Left ventricle myocardium inferior (tissue), 1 donor: ENCODE measurements around the gene TBC1D22A. TPM values are rescaled to one million over a fixed set of nuclear protein-coding genes. Genes with fewer than 3 reads are reported as not detected.
A peak's percentile ranks its signal among the peaks of the same experiment; 100 is the strongest.

Experiments
- DNase-seq: peaks from one replicate; pipeline ENCODE4 v3.0.0-alpha.2; 2020
- H3K27ac ChIP-seq: fragments of 200-600 bp; replicated peaks from 2 replicates; pipeline ENCODE4 v1.8.0; 2021
- H3K27me3 ChIP-seq: fragments of 200-600 bp; 2 replicates; pipeline ENCODE4 v1.8.0; 2021; ENCODE audit warnings: low read depth
- H3K36me3 ChIP-seq: fragments of 200-600 bp; 2 replicates; pipeline ENCODE4 v1.8.0; 2021
- H3K4me1 ChIP-seq: fragments of 200-600 bp; 2 replicates; pipeline ENCODE4 v1.8.0; 2021
- H3K4me3 ChIP-seq: fragments of 200-600 bp; 2 replicates; pipeline ENCODE4 v1.8.0; 2021; ENCODE audit warnings: mild to moderate bottlenecking, moderate library complexity
- H3K9me3 ChIP-seq: fragments of 200-600 bp; replicated peaks from 2 replicates; pipeline ENCODE4 v1.8.0; 2021
- CTCF ChIP-seq: fragments of 200-600 bp; IDR thresholded peaks from 2 replicates; pipeline ENCODE4 v1.8.0; 2021; ENCODE audit warnings: antibody characterized with exemption, mild to moderate bottlenecking, borderline replicate concordance
- intact Hi-C: fragments of 100-400 bp; cut with micrococcal nuclease; formaldehyde crosslinking; loops from one replicate; pipeline ENCODE4 v1.11.0; 2022
- total RNA-seq: library from RNA; stranded (reverse); fragmentation: NEBNext Ultra II Directional; extraction: Animal tissue kit (Norgen Biotek cat#: 25700); gene quantifications from one replicate; pipeline ENCODE4 v1.2.1, GENCODE V29; 2021
- donor health status: DM: no; HTN: yes; CAD: no; lungs with severe emphysema.

The TBC1D22A gene
- total RNA-seq, 1 donor from 2014 or later = 16.2 TPM

DNA sequence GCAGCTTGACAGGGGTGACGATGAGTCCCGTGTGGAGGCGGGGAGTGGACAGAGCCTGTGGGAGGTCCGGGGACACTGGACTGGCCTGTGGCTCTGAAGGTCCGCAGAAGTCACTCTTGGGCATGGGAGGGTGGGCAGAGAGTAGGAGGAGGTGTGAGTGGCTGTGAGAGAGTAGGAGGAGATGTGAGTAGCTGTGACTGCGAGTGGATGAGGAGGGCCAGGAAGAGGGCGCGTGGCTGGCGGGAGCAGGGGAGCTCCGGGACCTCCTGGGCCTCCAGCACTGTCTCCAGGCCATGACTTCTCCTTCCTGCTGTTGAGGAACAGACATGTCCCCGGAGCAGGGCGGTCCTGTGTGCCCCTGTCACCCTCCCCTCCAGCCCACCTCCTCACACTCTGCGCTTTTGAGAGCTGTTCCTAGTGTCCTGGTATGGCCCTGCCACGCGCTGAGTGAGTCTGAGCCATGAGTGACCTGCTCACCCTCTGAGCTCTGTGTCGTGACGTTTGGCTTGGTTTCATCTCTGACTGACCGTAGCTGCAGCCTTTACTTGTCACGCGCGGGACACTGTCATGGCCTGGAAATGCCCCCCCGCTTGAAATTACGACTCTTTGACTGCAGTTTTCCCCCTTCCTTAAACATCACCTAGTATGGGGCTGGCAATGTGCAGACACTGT, 391.5 kb downstream of the TBC1D22A start:
- H3K27me3 ChIP-seq = no peaks in the 10 kb centered on the region
- H3K4me1 ChIP-seq = peaks cover 20% of the 10 kb centered on the region
- no peak for DNase-seq
- no peaks in the 10 kb centered on the region for H3K36me3 ChIP-seq
- peaks cover 9% of the 10 kb centered on the region for H3K9me3 ChIP-seq
- H3K4me3 ChIP-seq = peak overlapping the region; percentile 53
- intact Hi-C loops = no loop called here
- peak overlapping the region; percentile 5 for H3K27ac ChIP-seq
- no peak for TF ChIP-seq CTCF

DNA sequence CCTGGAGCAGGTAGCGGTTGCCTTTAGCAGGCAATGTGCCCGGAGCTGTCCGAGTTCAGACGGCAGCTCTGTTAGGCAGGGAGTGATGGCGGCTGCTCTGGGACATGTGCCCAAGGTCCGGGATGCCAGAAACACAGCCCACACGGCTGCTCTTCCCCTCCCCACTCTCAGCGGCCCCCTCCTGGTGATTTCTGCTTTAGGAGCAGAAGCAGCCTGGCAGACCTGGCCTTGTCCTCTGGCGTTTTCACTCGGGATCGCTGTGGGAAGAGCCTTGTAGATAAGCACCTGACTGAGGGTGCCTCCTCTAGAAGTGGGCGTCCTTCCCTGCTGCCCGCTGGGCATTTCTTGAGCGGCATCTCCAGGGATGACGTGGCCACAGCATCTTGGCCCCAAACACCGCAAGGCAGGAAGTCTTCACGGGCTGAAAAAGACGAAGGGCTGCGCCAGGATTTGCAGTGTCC, 392.2 kb downstream of the TBC1D22A start:
- Histone ChIP-seq H3K27ac (peak overlapping the region; percentile 58), H3K27me3 (no peaks in the 10 kb centered on the region), H3K4me3 (peak overlapping the region; percentile 53), H3K4me1 (peaks cover 20% of the 10 kb centered on the region), H3K36me3 (no peaks in the 10 kb centered on the region), H3K9me3 (peaks cover 9% of the 10 kb centered on the region)
- peak; percentile 65 for DNase-seq
- TF ChIP-seq CTCF = peak; percentile 19
- intact Hi-C loops = no loop called here

- no peak for TF ChIP-seq CTCF
- intact Hi-C loops = no loop called here
- H3K4me1 ChIP-seq = peaks cover 20% of the 10 kb centered on the region
- H3K27ac ChIP-seq = peak overlapping the region; percentile 58
- H3K9me3 ChIP-seq = peaks cover 9% of the 10 kb centered on the region
- no peak for DNase-seq
- H3K36me3 ChIP-seq = no peaks in the 10 kb centered on the region
- no peaks in the 10 kb centered on the region for H3K27me3 ChIP-seq
- peak overlapping the region; percentile 53 for H3K4me3 ChIP-seq
Measured at GRCh38 chr22:47155131-47155885, 392.9 kb downstream of the TBC1D22A start.

DNA sequence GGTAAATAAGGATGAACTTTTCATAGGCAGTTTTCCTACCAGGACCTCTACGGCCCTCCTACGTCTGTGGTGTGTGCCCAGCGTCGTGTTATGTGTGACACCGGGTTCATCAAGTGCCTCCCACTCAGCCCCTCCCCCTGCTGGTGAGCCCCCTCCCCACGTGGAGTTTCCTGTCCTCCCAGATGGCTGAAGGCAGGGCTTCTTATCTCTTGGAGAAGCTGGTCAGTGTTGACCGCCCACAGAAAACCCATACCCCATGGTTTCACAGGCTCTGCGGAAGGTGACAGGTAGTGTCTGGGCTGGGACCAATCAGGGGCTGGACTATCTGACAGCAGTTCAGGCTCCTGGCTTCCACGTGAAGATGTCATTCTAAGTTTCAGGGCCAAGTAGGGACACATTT, 393.5 kb downstream of the TBC1D22A start:
- Histone ChIP-seq H3K4me3 (no peak overlapping the region), H3K36me3 (no peaks in the 10 kb centered on the region), H3K4me1 (peaks cover 20% of the 10 kb centered on the region), H3K9me3 (peaks cover 9% of the 10 kb centered on the region), H3K27ac (no peak overlapping the region), H3K27me3 (no peaks in the 10 kb centered on the region)
- DNase-seq = no peak
- no peak for TF ChIP-seq CTCF
- intact Hi-C loops = no loop called here

GRCh38 chr22:47156352-47157092, 394.1 kb downstream of the TBC1D22A start:
- H3K27ac ChIP-seq = no peak overlapping the region
- DNase-seq = no peak
- peaks cover 20% of the 10 kb centered on the region for H3K4me1 ChIP-seq
- no peaks in the 10 kb centered on the region for H3K27me3 ChIP-seq
- peaks cover 9% of the 10 kb centered on the region for H3K9me3 ChIP-seq
- TF ChIP-seq CTCF = no peak
- no peaks in the 10 kb centered on the region for H3K36me3 ChIP-seq
- no peak overlapping the region for H3K4me3 ChIP-seq
- intact Hi-C loops = no loop called here
